ENCODE measurements around the gene ARL14. TPM values are rescaled to one million over a fixed set of nuclear protein-coding genes. Genes with fewer than 3 reads are reported as not detected.

Gene ARL14
- polyA plus RNA-seq (2013, experiment 1 of 2; ENCODE audit: insufficient read length), result not detected
- polyA plus RNA-seq (2013, experiment 2 of 2; ENCODE audit: insufficient read length), result not detected

DNA sequence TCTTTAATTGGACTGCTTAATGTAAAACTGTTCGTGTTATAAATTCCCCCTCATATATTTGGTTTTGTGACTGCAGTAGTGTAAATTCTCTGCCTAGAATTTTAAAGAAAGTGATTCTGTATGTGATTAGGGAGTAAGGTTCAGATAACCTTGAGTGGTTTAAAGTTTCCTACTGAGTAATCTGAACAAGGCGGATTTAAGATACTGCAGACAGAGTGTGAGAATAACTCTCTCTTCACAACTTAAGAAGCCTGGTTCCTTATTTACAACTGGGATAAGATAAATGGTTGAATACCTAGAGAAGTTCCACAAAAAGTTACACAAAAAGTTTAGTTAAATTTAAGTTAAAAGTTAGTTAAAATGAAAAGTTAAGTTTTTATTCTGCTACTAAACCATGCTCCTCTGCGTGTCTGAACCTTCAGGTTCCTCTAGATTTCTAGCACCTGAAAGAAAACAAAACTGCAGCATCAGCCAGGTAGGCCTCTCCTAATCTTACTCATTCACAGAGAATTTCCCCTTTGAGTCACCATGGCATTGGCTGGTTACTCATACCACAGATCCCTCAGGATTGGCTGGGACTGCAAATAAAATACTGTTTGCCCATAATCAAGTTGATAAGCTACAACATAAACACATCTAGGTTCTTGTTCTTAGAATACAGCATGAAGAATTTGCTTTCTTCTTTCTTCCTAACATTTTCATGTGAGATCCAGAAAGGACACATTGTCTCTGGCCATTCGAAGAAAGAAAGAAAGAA, at the start of gene ARL14:
Gene ARL14 (plus strand): TSS at position 614 of the 757 bp plus-strand sequence. CDS start 187 bp downstream, outside the sequence.
- DNase-seq, result peak; percentile 31

DNA sequence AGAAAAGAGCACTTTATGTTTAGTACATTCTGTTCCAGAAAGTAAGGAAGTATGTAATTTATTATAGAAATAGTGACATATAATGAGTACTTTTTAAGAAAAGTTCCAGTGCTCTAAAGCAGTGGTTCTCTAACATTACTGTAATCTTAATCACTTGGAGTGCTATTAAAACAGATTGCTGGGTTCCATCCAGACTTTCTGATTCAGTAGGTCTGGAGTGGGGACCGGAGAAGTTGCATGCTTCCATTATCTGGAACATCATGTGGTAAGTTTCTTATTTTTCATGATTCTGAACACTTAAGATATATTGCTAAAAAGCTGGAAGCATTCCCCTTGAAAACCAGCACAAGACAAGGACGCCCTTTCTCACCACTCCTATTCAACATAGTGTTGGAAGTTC, 47.5 kb upstream of the ARL14 start:
- no peak for DNase-seq

DNA sequence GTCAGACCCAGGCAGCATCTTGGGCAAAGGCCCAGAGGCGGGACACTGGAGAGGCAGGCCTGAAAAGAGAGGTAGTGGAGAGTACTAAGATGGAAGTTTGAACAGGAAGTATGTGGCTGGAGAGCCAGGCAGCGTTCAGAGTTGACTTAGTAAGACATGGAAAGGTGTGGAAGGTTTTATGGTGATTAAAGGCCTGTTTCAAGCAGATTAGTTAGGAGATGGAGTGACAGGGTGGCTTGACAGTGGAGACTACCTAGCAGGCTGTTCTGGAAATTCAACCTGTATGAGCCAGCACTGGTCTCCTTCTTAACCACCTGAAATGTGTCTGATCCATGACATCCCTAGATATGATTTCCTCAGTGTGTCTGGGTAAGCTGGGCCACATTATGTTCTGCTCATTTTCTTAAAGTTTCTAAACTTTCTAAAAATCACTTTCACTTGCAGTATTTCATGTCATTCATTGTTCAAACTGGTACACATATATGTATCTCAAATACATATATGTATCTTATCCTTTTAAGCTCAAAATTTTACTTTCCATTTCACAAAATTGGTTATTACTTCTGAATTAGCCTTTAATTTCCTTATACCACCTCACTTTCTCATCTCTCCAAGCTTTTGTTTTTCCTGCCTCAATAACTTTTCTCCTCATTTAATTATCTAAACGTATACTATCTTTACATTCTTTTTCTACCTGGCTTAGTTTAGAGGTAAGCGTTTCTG, 43.4 kb upstream of the ARL14 start:
- DNase-seq, result no peak

DNA sequence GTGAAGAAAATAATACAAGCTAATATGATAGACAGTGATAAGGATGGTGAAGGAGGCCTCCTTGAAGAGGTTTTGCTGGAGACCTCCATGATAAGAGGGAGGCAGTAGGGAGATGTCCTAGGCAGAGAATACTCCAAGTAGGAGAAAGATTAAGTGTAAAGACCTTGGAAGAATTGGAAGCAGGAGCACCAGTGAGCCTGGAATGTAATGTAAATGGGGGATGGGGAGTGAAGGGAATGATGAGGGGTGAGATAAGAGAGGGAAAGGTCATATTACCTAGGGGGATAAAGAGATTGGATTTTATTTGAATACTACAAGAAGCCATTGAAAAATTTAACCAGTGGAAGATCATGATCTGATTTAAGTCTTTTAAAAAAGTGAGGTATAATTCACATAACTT, 41.7 kb upstream of the ARL14 start:
- no peak for DNase-seq

DNA sequence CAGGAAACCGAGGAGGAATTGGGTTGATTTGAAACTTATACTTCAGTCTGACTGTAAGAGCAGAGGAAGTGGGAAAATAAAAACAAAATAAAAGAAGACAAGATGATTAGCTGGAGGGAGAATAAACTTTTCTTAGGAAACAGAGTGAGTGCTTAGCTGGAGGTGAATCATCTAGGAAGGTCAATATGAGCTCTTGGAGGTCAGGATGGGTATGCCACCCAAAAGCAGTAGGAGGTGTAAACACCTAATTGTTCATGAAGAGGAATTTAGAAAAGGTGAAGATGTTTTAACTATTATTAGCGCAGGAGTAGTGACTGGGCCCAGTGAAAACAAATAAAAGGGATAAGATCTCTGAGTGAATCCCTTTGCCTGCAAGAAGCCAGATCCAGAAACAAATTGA, 39.9 kb upstream of the ARL14 start:
- no peak for DNase-seq

DNA sequence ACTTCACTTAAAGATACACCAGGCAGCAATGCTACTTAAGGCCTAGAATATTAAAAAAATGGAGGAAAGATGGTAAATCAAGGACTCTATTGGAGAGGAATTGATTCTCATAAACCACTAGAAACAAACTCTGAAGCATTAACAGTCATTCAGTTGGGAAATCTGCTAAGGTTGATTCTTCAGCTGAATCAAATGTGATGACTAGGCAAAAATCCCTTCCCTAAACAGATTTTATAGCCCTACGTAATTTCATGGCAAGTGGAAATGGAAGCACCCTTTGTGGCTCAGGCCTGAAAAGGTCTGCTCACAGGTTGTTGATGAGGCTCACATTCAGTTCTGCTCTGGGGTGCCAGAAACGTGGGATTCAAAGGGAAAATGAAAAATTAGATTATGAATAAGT, 38.8 kb upstream of the ARL14 start:
- no peak for DNase-seq

DNA sequence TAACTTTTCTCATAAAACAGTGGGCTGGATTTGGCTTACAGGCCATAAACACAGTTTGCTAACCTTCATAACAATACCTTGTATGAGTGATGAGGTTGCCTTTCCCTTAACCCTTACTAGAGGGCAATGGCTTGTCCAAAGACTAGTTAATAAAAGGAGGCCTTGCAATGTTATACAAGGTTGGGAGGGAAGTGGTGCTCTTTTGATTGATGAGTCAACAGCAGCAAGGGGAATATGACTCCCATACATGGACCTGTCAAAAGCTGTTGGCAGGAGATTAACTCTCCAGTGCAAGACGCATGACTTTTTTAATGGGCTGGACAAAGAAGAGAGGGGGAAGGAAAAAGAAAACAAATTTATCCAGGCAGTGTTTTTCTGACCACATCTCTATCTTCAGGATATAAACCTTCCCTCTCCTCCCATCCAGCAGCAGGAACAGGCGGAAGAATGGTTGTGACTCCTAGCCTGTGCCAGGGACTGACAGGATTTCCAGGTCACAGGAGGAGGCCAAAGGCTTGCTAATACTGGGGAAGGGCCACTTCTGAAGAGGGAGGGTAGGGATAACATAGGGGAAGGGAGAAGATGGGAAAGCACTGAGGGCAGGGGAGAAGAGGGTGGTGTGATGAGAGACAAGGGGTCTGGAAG, 35.2 kb upstream of the ARL14 start:
- peak; percentile 51 for DNase-seq

DNA sequence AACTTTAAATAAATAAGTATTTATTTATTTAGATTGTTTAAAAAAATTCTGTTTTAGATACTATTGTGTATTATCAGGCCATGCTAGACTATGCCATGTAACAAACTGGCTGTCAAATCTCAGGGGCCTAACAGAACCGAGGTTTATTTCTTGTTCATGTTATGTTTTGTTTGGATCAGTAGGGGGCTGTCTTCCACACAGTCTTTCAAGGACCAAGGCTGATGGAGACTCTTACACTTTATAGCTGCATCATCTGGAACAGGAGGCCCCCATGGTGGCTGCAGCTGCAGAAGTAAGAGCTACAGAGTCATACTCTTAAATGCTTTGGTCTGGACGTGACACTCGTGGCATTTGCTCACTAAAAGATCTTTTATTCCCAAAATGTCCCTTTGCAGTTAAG, 33.0 kb upstream of the ARL14 start:
- no peak for DNase-seq

DNA sequence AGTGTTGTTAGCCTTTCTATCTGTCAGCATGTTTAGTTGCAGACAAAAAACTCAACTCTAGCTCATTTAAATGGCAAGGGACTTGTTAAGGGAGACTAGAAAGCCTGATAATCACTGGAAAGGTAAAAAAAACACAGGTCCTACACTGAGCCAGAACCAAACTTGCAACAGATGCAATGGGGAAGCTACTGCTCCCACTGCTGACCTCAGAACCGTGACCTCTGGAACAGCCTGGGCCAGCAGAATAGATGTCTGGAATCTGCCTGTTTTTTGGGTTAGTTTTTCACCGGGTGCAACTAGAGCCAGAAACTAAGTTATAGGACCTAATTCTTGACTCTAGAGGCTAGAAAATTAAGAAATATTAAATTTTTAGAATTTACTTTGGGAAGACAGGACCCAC, 32.5 kb upstream of the ARL14 start:
- DNase-seq, result no peak

DNA sequence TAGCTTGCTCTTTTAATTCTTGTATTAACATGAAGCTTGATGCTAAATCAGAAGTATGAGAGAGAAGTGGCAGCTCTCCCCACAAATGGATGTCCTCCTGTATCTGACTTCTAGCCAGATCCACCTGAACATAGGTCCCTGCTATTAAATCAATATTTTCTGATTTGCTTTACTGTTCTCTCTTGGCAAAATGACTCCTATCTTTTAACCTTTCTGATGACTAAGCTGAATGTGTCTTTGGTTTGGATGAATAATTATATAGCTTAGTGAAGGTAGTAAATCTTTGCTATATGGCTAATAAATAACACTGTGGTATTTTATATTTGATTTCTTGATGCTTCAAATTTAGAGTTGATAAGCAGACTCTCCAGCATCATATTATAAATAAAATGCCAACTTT, 28.3 kb upstream of the ARL14 start:
- DNase-seq, result no peak

DNA sequence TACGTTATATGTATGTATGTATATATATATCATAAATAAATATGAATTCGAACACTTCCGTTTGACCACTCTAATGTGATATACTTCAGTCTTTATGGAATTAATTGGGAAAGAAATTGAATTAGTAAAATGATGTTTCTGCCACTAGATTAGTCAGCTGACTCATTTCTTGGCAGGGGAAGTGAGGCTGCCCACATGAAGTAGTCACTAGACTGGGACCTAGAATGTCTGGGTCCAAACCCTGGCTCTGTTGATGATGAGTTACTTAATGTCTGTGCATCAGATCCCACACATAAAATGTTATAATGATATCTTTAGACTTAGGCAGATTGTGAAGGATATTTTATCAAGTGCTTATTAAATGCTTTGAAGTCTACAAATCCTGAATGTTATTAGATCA, 27.4 kb upstream of the ARL14 start:
- no peak for DNase-seq

DNA sequence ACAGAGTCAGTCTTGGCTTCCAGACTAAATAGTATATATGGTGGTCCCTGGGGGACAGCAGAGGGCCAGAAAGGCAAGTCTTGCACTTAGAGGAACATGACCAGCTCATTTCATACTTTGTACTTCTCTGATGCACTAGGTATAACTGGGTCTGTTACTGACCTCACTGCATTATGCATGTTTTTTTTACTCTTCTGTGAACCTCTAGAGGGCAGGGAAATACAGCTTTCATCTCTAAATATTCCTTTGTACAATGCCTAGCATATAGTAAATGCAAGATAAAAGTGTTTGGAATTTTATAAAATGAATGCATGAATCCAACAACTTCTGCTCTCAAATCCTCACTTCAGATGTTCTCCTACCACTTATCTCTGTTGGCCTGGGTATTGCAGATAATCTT, 23.4 kb upstream of the ARL14 start:
- DNase-seq, result no peak

DNA sequence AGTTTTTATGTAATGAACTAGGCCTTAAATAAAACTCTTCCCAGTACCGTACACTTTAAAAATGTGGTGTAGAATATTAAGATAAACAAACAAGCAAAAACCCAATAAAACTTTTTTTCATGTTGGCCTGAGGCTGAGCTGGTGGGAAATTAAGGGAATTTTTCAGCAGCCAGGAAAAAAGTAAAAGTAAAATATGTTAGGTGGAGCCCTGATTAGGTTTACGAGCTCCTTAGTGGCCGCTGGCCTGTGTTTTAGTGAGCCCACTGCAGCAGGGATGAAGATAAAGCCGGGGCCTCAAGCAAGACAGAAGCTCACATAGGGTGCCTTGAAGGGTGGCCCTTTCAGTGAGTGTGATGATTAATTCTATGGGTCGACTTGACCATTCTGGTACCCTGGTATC, 16.1 kb upstream of the ARL14 start:
- no peak for DNase-seq

DNA sequence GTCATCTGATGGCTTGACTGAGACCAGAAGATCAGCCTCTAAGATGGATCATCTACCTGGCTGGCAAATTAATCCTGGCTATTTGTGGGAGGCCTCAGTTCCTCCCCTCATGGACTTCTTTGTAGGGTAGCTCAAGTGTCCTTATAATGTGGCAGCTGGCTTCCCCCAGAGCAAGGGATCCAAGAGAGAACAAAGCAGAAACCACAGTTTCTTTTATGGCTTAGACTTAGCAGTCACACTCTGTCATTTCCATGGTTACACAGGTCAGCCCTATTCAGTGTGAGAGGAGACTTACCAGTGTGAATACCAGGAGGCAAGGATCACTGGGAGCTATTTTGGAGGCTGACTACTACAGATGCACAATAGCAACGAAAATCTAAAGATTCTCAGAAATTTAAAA, 15.3 kb upstream of the ARL14 start:
- no peak for DNase-seq

DNA sequence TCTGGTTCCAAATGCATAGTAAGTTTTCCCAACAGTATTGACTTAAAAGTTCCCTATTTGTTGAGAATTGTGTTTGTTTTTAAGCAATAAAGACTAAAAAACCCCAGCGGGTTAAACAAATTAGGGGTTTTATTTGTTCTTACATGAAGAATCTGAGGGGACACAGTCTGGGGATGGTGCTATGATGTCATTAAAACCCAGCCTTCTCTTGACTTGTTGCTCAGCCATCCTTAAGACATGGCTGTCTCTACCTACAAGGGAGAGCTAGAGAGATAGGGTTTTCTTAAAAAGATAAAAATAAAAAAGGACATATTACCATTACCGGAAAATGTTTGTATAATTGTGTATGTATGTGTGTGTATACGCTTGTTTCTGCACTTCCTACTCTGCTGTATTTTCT, 11.7 kb upstream of the ARL14 start:
- DNase-seq, result no peak

DNA sequence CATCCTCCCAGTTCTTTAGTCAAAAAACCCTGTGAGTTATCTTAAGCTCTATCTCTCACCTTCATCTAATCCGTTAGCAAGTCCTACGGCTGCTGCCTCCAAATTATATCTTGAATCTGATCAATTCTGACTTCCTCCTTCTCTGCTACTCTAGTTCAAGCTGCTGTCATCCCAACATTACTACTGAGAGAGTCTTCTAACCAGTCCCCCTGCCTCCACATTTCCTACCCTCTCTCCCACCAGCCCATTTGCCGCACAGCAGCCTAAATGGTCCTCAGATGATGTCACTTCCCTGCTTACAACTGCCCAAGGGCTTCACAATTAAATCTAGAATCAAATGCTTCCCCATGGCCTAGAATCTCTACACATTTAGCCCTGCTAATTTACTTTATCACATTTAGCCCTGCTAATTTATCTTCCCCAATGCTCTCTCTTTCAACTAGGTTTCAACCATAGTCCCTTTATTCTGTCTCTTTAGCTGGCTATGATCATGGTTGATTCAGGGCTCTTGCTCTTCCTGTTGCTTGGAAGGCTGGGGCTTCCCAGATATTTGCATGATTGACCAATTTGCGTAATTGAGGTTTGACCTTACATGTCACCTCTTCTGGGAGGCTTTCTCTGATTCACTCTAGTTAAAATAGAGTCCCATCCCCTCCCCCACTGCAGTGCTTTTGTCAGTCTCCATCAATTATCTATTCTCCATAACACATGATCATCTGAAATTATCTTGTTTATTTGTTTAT, 11.0 kb upstream of the ARL14 start:
- DNase-seq, result peak; percentile 80

DNA sequence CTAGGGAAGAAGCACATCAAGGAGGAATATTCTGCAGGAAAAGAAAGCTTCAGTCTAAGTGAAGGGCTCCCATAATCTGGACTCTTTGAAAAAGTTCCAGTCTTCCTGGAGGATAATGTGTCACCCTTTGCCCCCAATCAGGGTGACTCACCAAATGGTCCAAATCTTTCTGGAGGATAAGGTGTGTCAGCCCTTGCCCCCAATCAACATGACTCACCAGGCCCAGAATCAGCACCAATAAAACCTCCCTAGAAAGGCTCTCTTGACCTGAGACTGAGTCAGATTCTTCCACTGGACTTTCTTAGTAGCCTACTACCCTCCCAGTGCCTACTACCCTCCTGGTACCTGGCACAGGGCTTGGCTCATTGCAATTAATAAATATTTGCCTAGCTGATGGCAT, 9.5 kb upstream of the ARL14 start:
- peak; percentile 33 for DNase-seq

DNA sequence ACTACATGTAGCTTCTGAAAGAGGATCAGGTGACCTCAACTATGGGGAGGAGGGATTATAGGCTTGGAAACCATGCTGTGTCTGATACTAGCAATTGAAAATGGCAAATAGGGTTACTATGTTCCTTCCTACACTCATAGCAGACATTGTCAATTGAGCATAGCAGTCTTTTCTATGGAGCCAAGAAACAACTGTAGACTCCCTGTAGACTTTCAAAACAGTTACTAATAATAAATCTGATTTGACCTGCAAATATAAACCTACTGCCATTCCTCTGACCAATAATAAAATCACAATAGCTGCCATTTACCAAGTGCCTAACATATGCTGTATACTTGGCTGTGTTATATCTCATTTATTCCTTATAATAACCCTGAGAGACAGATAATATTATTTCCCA, 8.5 kb upstream of the ARL14 start:
- DNase-seq, result no peak

DNA sequence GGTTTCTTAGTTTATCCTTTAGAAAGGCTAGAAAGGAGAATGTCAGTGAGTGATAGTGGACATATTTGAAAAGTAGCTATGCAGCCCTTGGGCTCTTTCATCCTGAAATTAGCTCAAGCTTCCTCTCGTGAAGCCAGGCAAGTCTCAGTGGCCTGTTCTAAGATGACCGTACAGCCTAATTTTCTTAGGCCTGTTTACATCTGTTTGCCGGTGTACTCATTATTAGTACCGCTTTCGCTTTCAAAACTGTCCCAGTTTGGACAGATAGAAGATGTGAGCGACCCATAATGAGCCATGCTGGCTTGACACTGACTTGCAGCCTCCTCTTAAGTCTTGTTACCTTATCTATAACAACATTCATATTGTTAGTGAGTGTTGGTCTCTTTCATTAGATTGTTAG, 5.7 kb upstream of the ARL14 start:
- no peak for DNase-seq

DNA sequence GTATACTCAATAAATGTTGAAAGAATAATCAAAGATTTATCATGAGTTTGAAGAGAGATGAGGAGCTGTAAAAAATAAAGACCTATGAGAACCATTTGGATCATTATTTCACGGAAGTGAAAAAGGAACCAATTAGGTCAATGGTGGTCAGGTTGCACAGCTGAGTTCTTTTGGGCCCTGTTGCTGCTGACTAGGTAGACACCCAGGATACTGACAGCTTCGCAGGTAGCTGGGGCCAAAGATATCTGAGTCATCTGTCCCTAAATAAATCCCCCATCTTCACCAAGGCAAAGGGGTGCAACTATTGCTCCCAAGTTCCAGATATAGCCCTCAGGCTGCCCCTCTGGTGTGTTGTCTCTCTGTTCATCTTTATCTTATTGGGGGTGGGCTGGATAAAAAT, 5.0 kb upstream of the ARL14 start:
- no peak for DNase-seq

DNA sequence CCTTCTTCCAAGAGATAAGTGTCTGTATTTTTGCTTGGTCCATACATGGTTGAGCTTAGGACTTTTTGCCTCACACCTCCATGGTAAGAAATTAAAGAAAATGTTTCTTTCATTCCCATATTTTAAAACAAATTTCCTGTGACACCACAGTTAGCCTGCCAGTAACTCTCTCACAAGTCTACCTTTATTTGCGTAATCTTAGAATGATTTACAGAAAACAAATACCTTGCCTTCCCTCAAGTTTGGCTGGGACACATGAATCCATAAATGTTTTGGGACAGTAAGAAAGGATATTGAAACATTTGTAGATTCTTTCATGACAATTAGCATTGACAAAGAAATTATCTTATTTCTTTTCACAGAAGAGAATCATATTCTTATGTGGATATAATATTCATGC, 3.8 kb upstream of the ARL14 start:
- DNase-seq, result no peak

DNA sequence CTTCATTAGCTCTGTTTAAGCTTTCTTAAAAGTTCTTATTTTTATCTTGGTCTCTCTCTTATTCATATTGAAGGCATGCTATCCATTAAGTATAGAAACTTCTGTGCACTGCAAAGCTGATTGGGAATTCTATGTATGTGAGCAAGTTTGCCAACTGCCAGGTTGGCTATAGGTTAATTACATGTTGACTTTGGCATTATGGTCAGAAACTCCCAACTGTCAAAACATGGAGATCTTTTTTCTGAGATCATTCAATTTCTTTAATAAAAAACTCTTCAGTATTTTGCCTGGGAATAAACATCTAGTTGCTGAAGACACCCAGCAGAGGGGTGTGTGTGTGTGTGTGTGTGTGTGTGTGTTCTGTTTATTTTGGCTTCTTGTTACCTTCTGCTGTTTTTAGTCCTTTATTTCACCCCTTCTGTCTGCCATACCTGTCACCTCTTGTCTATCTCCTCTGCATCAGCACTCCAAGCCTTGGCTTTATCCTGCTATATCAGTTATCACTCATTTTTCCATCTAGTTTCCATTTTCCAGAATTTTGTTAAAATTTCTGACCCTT, 1.3 kb upstream of the ARL14 start:
- no peak for DNase-seq

DNA sequence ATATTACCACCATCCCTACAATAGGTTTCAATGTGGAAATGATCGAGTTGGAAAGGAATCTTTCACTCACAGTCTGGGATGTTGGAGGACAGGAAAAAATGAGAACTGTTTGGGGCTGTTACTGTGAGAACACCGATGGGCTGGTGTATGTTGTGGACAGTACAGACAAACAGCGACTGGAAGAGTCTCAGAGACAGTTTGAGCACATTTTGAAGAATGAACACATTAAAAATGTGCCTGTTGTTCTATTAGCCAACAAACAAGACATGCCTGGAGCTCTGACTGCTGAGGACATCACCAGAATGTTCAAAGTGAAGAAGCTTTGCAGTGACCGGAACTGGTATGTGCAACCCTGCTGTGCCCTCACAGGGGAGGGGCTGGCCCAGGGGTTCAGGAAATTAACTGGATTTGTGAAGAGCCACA, 510 bp downstream of the ARL14 start:
- peak; percentile 24 for DNase-seq

Measured in fibroblast of skin of abdomen (primary cell).